DMS 273 (cell line): ENCODE data around the gene PHF21B.
"Not testable (repeated sequence)": the region's sequence is repeated elsewhere in the genome, so short reads cannot be mapped to it uniquely, and the experiment has no call there.

Experiments used
- DNase-seq: peaks from one replicate; lab custom pipeline; 2025; ENCODE audit not compliant: unreplicated experiment; lab: John Stamatoyannopoulos, UW

PHF21B gene

GRCh38 chr22:44962741-44963454, 46.9 kb downstream of the PHF21B start:
- DNase-seq: no peak

GRCh38 chr22:44961682-44962081, 48.1 kb downstream of the PHF21B start:
- not testable (repeated sequence) for DNase-seq

- DNase-seq: no peak
Observed at GRCh38 chr22:44956840-44957767, 52.7 kb downstream of the PHF21B start.

- DNase-seq: no peak
Observed at GRCh38 chr22:44955102-44955501, 54.7 kb downstream of the PHF21B start.

- DNase-seq: no peak
Observed at GRCh38 chr22:44954149-44954548, 55.7 kb downstream of the PHF21B start.

GRCh38 chr22:44952863-44953746, 56.7 kb downstream of the PHF21B start:
- DNase-seq: no peak

- no peak for DNase-seq
Observed at GRCh38 chr22:44951510-44951816, 58.3 kb downstream of the PHF21B start.

GRCh38 chr22:44950806-44951509, 58.8 kb downstream of the PHF21B start:
- DNase-seq: no peak

- DNase-seq: no peak
Observed at GRCh38 chr22:44947846-44948245, 62.0 kb downstream of the PHF21B start.

- DNase-seq: no peak
Observed at GRCh38 chr22:44947049-44947448, 62.8 kb downstream of the PHF21B start.

GRCh38 chr22:44944883-44945601, 64.8 kb downstream of the PHF21B start:
- no peak for DNase-seq

GRCh38 chr22:44943701-44944324, 66.0 kb downstream of the PHF21B start:
- DNase-seq: no peak

- no peak for DNase-seq
Observed at GRCh38 chr22:44942979-44943700, 66.7 kb downstream of the PHF21B start.

- DNase-seq: no peak
Observed at GRCh38 chr22:44942056-44942455, 67.7 kb downstream of the PHF21B start.

- no peak for DNase-seq
Observed at GRCh38 chr22:44941207-44941606, 68.6 kb downstream of the PHF21B start.

GRCh38 chr22:44940130-44940529, 69.7 kb downstream of the PHF21B start:
- DNase-seq: no peak

GRCh38 chr22:44939451-44939850, 70.4 kb downstream of the PHF21B start:
- no peak for DNase-seq

GRCh38 chr22:44938886-44939285, 70.9 kb downstream of the PHF21B start:
- DNase-seq: no peak

GRCh38 chr22:44937216-44937615, 72.6 kb downstream of the PHF21B start:
- no peak for DNase-seq
